Middle frontal gyrus (tissue), 1 donor: ENCODE measurements around the gene TTLL8.
"Not testable (repeated sequence)": the region's sequence is repeated elsewhere in the genome, so short reads cannot be mapped to it uniquely, and the experiment has no call there.

ENCODE experiments used
- DNase-seq: peaks from one replicate; pipeline ENCODE4 v3.0.0-alpha.2; 2015; ENCODE audit warnings: low spot score; ENCODE audit errors: extremely low spot score

Gene TTLL8

DNA sequence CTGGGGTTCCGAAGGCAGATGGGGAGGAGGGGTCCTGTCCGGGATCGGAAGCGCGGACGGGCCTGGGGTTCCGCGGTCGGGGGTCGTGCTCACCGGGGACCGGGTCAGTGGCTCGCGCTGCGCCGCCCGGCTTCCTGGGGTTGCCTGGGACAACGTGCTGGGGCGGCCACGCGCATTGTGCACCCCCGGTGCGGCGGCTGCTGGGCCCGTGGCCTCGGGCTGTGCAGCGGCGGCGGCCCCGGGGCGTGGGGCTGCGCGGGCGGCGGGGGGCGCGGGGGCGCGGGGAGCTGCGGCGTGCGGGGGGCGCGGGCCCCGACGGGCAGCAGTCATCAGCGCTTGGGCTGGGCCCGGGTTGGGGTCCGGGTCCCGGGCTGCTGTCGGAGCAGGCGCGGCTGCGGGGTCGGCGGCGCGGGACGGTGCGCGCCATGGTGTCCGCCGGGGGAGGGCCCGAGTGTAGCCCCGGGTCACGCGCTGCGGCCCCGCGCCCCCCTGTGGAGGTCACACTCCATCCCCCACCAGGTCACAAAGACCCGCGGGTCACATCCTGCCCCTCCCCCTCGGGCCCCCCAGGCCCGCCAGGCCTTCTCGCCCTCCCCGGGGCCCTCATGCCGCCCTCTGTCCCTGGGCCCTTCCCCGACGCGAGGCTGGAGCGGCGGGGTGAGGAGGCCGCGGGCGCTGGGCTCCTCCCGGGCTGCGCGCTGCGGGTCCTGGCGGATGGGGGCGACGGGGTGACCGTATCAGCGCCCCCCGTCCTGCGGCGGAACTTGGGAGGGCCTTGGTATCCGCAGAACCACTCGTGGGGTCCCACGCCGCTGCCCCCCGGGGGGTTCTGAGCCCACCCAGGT, at the start of gene TTLL8:
Gene TTLL8, minus strand, starts transcription at position 238 of the 845 bp plus-strand sequence.
- no peak for DNase-seq

DNA sequence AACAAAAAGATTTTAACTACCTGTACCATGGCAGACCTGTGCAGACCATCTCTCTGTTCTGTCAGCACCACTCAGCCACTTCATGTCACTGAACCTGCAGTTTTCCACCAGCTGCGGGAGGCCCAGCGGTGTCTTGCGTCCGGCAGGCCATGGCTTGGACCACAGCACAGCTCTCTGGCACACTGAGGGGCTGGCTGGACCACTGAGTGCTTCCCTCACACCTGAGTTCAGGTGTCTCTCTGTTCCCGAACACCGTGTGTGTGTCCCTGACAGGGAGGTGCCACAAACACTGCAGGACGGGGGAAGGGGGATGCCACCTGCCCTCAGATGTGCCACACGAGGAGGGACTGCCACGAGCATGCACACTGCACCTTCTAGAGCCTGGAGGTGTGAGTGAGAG, 49.4 kb upstream of the TTLL8 start:
- DNase-seq: no peak

DNA sequence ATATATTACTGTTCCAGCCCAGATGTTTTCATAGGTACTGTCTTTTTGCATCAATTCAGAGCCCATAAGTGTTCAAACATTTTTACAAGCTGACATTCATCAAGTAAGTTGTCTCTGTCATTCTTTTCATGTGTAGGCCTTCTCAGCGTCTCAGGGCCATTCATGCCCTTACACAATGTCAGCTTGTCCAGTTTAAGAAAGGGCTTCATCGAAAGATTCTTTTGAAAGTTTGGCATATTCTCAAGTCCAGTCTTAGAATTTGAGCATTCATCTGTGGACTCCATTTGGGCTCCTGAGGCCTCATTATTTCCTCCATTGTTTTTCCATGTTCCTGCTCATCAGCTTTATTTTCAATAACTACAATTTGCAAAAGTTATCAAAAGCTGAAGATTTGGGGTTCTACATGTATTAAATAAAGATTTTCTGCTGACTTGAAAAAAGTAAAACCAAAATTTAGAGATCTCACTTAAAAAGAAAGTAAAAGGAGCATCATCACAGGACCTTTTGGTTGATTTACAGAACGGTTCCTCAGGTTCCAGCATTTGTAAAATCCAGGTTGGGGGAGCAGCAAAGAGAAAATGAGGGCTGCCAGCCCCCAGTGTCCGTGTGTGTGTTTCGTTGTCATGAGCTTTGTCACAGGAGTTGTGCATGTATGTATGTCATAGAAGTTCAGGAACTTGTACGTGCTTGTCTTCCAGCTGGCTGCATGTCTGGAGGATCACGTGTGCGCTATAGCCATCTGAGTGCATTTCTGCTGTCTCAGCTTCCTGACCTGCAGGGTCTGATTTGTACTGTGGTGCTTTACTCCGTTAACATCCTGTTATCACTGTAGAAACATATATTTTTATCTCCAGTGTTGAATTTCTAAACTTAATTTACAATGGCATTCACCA, 47.4 kb upstream of the TTLL8 start:
- no peak for DNase-seq

DNA sequence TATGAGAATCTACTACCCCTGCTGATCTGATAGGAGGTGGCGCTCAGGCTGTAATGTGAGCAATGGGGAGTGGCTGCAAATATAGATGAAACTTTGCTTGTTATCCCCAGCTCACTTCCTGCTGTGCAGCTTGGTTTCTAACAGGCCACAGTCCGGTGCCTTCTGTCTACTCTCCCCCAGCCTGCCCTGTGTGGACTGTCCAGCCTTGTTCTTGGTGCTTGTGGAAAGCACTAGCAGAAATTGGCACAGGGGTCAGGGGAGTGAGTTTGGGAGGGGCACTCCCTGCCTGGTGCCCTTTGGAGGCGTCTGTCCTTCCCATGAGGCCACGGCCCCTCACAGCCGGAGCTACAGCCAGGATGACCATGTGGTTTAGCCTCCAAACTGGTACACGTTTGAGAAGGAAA, 46.0 kb upstream of the TTLL8 start:
- no peak for DNase-seq

DNA sequence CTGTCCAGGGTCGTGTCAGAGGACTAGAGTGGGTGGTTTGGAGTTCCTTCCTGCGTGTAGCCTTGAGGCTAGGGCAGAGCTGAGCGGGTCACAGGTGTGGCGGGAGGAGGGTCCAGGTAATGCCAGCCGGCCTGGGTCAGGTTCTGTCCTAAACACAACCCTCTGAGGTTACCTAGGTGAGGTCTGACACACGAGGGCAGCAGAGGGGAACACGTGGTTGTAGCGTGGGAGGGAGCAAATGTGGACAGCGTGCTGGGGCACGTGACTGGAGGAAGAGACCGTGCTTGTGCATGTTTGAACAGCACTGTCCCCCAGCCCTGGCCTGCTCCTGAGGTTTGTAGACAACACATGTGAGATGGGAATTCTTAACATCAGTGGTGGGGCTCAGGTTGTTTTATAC, 44.8 kb upstream of the TTLL8 start:
- no peak for DNase-seq

DNA sequence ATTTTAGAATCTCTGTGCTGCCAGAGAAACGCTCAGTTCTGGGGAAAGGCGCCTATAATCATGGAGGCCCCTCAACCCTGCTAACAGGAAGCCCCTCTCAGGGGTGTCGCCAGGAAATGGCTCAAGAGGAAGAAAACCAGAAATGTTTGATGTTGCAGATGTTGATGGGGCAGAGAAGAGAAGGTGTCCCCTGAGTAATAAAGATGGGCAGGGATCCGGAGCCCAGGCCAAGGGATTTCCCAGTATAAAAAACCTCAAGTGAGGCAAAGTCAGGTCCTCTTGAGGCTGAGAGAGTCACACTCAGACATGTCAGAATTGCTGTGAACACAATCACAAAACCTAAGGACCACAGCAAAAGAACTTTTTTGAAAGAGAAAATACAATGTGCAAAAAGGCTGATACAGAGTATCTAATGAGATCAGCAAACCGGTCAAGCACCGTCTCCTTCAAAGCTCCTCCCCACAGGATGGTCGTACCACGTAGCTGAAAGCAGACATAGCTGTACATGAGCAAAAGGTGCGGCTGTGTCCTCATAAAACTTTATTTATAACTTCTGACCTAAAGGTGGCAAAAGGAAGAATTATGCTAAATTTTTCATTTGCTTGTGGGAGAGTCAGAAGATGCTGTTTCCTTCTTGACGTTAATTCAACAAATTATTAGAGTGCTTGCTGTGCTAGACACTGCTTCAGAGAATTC, 43.9 kb upstream of the TTLL8 start:
- no peak for DNase-seq

DNA sequence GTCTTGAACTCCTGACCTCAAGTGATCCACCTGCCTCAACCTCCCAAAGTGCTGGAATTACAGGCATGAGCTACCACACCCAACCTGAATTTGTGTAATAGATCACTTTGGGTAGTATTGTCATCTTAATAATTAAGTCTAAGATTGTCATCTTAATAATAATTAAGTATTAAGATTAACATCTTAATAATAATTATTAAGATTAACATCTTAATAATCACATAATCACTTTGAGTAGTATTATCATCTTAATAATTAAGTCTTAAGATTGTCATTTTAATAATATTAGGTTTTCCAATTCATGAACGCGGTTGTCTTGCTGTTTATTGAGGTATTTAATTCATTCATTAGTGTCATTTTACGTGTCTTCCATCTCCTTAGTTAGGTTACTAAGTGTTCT, 40.0 kb upstream of the TTLL8 start:
- DNase-seq: no peak

DNA sequence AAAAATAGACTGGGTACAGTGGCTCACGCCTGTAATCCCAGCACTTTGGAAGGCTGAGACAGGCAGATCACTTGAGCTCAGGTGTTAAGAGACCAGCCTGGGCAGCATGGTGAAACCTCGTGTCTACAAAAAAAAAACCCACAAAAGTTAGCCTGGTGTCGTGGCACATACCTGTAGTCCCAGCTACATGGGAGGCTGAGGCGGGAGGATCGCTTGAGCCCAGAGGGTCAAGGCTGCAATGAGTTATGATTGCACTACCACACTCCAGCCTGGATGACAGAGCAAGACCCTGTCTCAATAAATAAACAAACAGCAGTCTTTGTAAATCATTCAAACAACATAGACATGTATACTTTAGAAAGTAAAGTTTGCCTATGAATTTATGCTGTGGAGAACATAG, 34.2 kb upstream of the TTLL8 start:
- DNase-seq: no peak

DNA sequence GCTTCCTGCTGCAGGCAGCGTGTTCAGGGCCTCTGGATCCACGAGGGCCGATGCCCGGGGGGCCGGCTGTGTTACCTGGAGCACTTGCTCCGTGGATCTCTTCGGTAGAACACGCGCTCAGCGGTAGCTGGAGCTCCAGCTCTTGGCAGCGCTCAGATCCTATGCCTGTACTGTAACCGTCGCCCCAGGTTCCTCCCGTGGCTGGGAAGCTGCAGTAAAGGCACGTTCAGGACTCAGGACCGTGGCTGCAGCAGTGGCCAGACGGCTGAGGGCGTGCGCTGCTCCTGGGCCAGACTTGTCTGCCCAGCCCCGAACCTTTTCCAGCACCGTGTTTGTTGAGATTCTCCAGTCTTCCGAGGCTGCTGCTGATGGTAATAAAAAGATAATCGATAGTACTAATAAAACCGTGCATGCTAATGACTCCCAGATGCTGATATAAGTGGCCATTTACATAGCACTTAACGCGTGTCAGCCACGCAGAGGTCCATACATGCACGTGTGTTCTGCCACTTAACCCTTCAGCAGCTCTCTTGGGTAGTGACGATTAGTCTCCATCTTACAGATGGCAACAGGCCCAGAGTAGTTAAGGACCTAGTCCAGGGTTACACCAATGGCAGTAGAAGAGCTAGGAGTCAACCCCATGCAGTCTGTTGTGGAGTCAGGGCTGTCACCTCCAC, 33.1 kb upstream of the TTLL8 start:
- DNase-seq: no peak

DNA sequence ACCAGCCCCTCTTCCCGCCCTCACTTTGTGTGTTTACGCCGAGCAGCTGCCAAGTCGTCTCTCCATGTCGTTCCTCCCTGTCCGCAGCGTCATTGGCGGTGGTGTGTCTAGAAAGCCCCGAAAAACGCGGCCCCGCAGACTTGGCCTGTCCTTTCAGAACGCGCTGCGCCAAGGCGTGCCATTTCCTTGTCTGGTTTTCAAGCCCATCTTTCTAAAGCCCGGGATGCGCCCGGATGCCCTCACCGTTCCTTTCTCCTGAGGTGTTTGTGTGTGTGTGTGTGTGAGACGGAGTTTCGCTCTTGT, 32.3 kb upstream of the TTLL8 start:
- DNase-seq: no peak

DNA sequence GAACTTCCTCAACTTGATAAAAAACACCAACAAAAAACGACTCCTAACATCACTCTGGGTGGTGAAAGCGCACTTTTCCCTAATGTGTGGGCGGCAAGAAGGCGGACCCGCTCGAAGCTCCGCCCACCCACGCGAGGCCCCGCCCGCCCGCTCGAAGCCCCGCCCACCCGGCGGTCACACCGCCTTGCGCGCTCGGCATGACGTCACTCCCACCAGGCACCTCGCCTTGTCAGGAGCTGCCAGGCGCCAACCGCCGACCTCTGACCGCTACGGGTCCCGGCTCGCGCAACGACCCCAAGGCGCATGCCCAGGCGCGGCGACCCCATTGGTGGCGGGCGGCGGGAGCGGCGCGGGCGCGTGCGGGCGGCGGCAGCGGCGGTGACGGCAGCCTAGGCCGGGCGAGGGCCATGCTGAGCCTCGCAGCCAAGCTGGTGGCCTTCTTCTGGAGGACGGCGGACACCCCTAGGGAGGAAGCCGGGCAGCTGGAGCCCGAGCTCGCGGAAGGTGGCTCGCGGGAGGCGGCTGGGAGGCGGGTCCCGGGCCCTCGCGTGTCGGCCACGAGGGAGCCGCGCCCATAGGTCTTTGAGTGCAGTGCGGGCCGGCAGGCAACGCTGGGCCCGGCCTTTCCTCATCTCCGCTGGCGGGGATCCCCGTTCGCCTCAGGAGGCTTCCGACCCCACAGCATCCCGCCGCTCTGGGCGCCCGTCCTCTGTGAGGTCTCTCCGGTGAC, 31.7 kb upstream of the TTLL8 start, which contains the start of gene MOV10L1:
Gene MOV10L1, plus strand, starts transcription at position 325 of the 730 bp plus-strand sequence. Its CDS starts 83 bp downstream, at position 408.
- DNase-seq: no peak

DNA sequence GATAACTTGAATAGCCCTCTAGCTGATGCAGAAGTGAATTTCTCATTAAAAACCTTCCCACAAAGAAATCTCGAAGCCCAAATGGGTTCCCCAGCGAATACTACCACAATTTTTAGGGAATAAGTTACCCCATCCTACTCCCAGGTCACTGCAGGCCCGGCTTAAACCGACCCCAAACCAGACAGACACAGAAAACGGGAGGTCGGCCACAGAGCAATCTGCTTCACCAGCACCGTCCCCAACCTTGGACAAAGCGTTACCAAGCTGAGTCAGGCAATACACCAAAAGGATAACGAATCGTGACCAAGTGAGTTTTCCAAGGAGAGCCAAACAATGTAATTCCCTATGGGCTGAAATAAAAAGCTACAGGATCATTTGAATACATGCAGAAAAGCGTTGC, 31.1 kb upstream of the TTLL8 start:
- DNase-seq: no peak

DNA sequence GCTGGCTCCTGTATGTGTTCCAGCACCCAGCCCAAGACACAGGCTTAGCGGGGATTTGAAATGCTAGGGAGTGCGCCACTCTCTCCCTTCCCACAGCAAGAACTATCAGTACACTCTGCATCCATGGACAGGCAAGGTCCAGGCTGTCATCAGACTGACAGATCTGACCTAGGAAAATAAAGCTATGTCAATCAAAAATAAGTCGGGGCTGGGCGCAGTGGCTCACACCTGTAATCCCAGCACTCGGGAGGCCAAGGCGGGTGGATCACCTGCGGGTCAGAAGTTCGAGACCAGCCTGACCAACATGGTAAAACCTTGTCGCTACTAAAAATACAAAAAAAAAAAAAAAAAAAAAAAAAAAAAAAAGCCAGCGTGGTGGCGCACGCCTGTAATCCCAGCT, 30.0 kb upstream of the TTLL8 start:
- DNase-seq: no peak

DNA sequence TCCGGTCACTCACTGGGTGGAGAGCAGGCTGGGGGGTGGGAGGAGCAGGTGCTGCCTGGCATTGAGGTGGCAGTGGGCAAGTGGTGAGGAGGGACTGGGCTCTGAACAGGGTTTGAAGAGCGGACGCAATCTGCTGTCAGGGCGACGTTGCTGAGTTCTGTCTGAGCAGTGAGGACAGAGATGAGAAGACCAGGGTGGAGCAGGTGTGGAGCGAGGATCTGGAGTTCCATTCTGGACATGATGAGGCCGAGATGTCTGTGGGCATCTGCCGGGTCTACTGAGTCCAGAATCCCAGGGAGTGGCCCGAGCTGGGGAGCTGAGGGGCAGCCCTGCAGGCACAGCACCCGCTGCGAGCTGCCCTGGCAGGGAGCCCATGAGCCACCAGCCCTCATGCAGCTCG, 29.5 kb upstream of the TTLL8 start:
- no peak for DNase-seq

DNA sequence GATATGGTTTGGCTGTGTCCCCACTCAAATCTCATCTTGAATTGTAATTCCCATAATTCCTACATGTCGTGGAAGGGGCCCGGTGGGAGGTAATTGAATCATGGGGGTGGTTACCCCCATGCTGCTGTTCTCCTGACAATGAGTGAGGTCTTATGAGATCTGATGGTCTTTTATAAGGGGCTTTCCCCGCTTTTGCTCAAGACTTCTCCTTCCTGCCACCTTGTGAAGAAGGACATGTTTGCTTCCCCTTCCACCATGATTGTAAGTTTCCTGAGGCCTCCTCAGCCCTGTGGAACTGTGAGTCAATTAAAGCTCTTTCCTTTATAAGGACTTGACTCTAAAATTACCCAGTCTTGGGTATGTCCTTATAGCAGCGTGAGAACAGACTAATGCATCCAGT, 28.9 kb upstream of the TTLL8 start:
- not testable (repeated sequence) for DNase-seq

DNA sequence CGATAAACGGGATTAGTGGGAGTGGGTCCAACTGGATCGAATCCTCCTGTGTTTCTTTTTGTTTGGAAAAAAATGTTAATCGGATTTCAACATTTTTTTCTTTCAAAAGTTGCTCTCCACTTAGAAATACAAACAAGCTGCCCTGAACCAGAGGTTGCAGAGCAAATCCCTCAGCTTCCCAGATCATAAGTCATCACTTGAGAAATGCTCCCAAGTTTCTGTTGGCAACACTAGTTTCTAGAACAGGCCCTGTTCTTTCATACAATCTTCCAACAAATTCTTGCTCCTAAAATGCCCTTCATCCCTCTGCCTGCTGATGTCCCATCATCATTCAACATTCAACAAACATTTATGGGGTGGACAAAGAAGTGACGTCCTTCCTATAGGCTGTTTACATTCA, 28.4 kb upstream of the TTLL8 start:
- DNase-seq: no peak

DNA sequence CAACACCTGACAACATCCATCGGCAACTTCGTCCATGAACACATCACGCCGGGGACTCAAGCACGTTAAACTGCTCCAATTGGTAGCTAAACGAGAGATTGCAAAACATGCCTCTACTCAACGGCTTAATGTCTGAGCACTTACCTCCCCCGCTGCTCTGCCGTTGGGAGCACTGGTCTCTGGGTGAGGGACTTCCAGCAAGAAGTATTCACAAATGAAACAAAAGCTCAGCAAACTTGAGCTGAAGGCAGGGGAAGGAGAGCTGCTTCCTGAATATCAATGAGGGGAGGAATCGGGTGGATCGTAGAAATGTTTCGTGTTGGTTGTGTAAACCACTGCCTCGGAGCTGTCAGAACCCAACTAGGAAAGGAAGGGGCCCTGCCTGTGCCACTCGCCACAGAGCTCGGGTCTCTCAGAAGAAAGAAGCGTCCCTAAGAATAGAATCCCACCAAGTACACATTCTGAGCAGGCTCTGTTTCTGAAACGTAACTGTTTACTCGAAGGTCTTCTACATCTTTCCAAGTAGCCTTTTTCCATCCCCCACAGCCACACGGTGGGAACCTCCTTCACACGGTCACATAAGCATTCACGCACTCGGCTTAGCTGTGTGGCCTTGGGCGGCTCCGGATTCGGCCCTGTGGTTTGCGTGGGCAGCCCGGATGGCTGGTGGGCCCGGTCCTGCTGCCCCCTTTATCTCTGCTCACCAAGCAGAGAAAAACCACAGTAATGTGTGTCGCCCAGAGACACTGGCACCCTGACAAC, 27.3 kb upstream of the TTLL8 start, which contains the start of gene MLC1:
Gene MLC1, minus strand, starts transcription at position 216 of the 762 bp plus-strand sequence. CDS start 524 bp downstream, outside the sequence.
- DNase-seq: no peak

DNA sequence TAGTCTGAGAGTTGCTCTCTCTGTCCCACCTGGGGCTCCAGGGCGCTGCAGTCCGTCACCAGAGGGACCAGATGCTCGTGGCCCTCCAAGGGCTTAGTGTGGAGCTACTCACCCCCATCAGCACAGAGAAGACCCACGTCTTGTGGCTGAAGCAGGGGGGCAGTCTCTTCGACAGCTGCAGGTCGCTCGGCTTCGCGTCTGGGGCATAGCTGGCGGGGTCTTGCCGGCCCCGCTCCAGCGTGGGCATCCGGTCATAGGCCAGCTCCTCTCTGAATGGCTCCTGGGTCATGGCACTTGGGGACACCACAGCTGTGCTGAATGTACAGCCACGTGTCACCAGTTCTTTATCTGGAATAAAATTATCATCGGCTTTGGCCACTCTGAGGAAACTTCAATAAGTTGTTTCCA, 26.5 kb upstream of the TTLL8 start:
- no peak for DNase-seq

DNA sequence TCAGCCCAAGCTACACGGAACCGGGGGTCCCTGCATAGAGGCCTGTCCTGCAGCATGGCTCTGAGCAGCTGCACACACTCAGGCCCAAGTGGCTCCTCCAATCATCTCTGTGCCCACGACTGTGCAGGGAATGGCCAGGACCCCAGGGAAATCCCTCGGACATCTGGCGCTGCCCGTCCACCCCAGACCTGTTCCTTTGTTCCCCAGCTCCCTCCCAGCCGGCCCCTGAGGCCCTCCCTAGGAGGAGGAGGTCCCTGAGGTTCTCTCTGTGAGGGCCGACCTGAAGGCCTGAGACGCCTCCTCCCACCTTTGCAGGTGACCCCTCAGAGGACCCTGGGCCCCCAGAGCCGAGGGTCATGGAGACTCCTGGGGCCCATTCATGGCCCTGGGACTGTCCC, 26.0 kb upstream of the TTLL8 start:
- no peak for DNase-seq
